Activated CD8-positive, alpha-beta memory T cell treated with anti-CD3 and anti-CD28 coated beads, Interleukin-2, amount 50 U/mL, for 24 hours (primary cell): ENCODE results near the gene MCRIP2.

ENCODE experiments used
- DNase-seq: peaks from one replicate; pipeline ENCODE4 v3.0.0-alpha.2; 2020; ENCODE audit errors: extremely low read depth

Gene MCRIP2

GRCh38 chr16:631808-632358 lies 9.7 kb upstream of the MCRIP2 start:
- no peak for DNase-seq

- no peak for DNase-seq
Observed at GRCh38 chr16:632486-633335, 8.9 kb upstream of the MCRIP2 start.

- no peak for DNase-seq
Observed at GRCh38 chr16:633336-634050, 8.1 kb upstream of the MCRIP2 start.

- no peak for DNase-seq
Observed at GRCh38 chr16:634051-634670, 7.5 kb upstream of the MCRIP2 start.

- DNase-seq = no peak
Observed at GRCh38 chr16:634996-635395, 6.6 kb upstream of the MCRIP2 start.

GRCh38 chr16:635573-636205 lies 5.9 kb upstream of the MCRIP2 start:
- no peak for DNase-seq

- peak; percentile 79 for DNase-seq
Observed at GRCh38 chr16:636206-637080, 5.2 kb upstream of the MCRIP2 start, which contains the start of gene METTL26. TSS of gene METTL26 (minus strand) at chr16:636305. CDS start at chr16:636290, 15 bp downstream.

- peak; percentile 62 for DNase-seq
Observed at GRCh38 chr16:637081-638018, 4.3 kb upstream of the MCRIP2 start.

GRCh38 chr16:638034-638543 lies 3.5 kb upstream of the MCRIP2 start:
- DNase-seq = no peak

GRCh38 chr16:638836-639235 lies 2.8 kb upstream of the MCRIP2 start:
- DNase-seq = no peak

- no peak for DNase-seq
Observed at GRCh38 chr16:640614-641013, 1.0 kb upstream of the MCRIP2 start.

GRCh38 chr16:642189-643049 lies 791 bp downstream of the MCRIP2 start:
- DNase-seq = no peak

- no peak for DNase-seq
Observed at GRCh38 chr16:643050-643368, 1.4 kb downstream of the MCRIP2 start.

GRCh38 chr16:644556-644955 lies 2.9 kb downstream of the MCRIP2 start:
- DNase-seq = no peak

GRCh38 chr16:645852-646678 lies 4.4 kb downstream of the MCRIP2 start:
- no peak for DNase-seq

GRCh38 chr16:646679-647172 lies 5.1 kb downstream of the MCRIP2 start:
- no peak for DNase-seq

- no peak for DNase-seq
Observed at GRCh38 chr16:647173-647902, 5.7 kb downstream of the MCRIP2 start.
